GM23338 (cell line): Measurements from ENCODE around the gene HSP90AB1.

ENCODE experiments used
- CREB1 ChIP-seq: fragments of 250-450 bp; sonication (Bioruptor Pico); IDR thresholded peaks from 2 replicates; pipeline ENCODE4 v1.5.0; 2020; ENCODE audit warnings: low read depth, mild to moderate bottlenecking, moderate library complexity
- CTCF ChIP-seq, 2 experiments: fragments of 200-600 bp in 1 of 2; sonication (generic) in 1 of 2; conservative IDR thresholded peaks; 2 replicates each; pipeline versions ENCODE4 v1.5.1 to v1.6.1; 2016 to 2017; ENCODE audit warnings: antibody characterized with exemption in 2 of 2, low read depth in 2 of 2, mild to moderate bottlenecking in 2 of 2, moderate library complexity in 1 of 2
- ETS1 ChIP-seq: IDR thresholded peaks from 2 replicates; pipeline ENCODE4 v1.6.1; 2016; ENCODE audit warnings: antibody characterized with exemption
- EZH2 ChIP-seq: fragments of 200-600 bp; sonication (generic); IDR thresholded peaks from one replicate; pipeline ENCODE4 v1.8.0; 2017; ENCODE audit warnings: antibody characterized with exemption, mild to moderate bottlenecking, low read depth; ENCODE audit not compliant: unreplicated experiment
- EZH2phosphoT487 ChIP-seq: fragments of 200-600 bp; sonication (generic); IDR thresholded peaks from one replicate; pipeline ENCODE4 v1.8.1; 2018; ENCODE audit warnings: antibody characterized with exemption; ENCODE audit not compliant: unreplicated experiment
- JUNB ChIP-seq: IDR thresholded peaks from one replicate; pipeline ENCODE4 v1.6.1; 2016; ENCODE audit warnings: antibody characterized with exemption; ENCODE audit not compliant: unreplicated experiment
- NANOG ChIP-seq: IDR thresholded peaks from 2 replicates; pipeline ENCODE4 v1.6.1; 2016; ENCODE audit warnings: antibody characterized with exemption, borderline replicate concordance
- POLR2AphosphoS5 ChIP-seq: IDR thresholded peaks from 2 replicates; pipeline ENCODE4 v1.6.1; 2016; ENCODE audit warnings: antibody characterized with exemption, low read depth
- REST ChIP-seq: IDR thresholded peaks from one replicate; pipeline ENCODE4 v1.6.1; 2018; ENCODE audit warnings: antibody characterized with exemption; ENCODE audit not compliant: unreplicated experiment
- STAT1 ChIP-seq: IDR thresholded peaks from one replicate; pipeline ENCODE4 v1.6.1; 2016; ENCODE audit warnings: antibody characterized with exemption; ENCODE audit not compliant: unreplicated experiment
- ZNF114 ChIP-seq: fragments of 250-450 bp; sonication (Bioruptor Pico); IDR thresholded peaks from 2 replicates; pipeline ENCODE4 v1.5.0; 2020; ENCODE audit warnings: mild to moderate bottlenecking, moderate library complexity
- ZNF331 ChIP-seq: fragments of 250-450 bp; sonication (Bioruptor Pico); IDR thresholded peaks from 2 replicates; pipeline ENCODE4 v1.5.0; 2020; ENCODE audit warnings: low read depth, mild to moderate bottlenecking, moderate library complexity

GRCh38 chr6:44226368-44227147 lies 20.3 kb upstream of the HSP90AB1 start:
- TF ChIP-seq CTCF (conservative IDR thresholded peaks at IDR 0.05; ENCODE audit: low read depth in 2 of 2) (no peak), POLR2AphosphoS5 (no peak), EZH2phosphoT487 (no peak), ZNF331 (CRISPR knock-in tag) (no peak), EZH2 (no peak), REST (no peak), CREB1 (no peak), JUNB (no peak), STAT1 (no peak), ZNF114 (CRISPR knock-in tag) (no peak), ETS1 (no peak), NANOG (no peak)
